ENCODE measurements around the gene HERC3. TPM values are rescaled to one million over a fixed set of nuclear protein-coding genes. Genes with fewer than 3 reads are reported as not detected.
A peak's percentile ranks its signal among the peaks of the same experiment; 100 is the strongest.

HERC3 gene
- total RNA-seq, 2 donors from 2014 or later, result 41.9 to 45.9 TPM

- DNase-seq (peak; percentile 82), ATAC-seq (peak; percentile 90 to 92)
- intact Hi-C loops (cut with DNase I), result no loop called here
Measured at GRCh38 chr4:88697588-88698329, 105.5 kb downstream of the HERC3 start, which contains the start of gene NAP1L5. NAP1L5 (minus strand) TSS chr4:88697829; CDS start chr4:88697754, 75 bp downstream.

GRCh38 chr4:88698519-88698918, 106.2 kb downstream of the HERC3 start:
- ATAC-seq (no peak), DNase-seq (no peak)
- intact Hi-C loops (cut with DNase I), result no loop called here

DNA sequence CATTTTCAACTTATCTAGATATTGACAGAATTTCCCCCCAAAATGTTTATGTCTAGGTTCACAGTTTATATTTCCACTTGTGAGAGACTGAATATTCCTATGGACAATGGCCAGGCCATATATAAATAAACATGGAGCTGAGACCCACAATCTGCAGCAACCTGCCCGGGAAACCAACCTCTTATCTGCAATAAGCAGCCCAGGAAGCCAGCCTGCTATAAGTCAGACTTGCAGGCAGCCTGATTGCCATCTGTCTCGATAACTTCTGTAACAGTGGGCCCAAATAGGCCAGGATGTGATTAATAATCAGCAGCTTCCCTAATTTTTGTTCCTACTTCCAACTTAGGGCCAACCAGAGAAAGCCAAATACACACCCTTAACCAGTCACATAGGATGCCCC, 110.5 kb downstream of the HERC3 start:
- ATAC-seq (no peak), DNase-seq (no peak)
- intact Hi-C loops (cut with DNase I), result loop anchor here in 1 of 2 donors (10.0 kb wide), 1 partner anchor 322 kb away; no protein-coding TSS in a partner anchor

GRCh38 chr4:88705223-88705622, 112.9 kb downstream of the HERC3 start:
- intact Hi-C loops (cut with DNase I), result loop anchor here in 1 of 2 donors (10.0 kb wide), 1 partner anchor 320 kb away; no protein-coding TSS in a partner anchor
- DNase-seq, result no peak
- no peak for ATAC-seq

- intact Hi-C loops (cut with DNase I), result loop anchor here (2.0 to 10.0 kb wide), 2 partner anchors 319 kb away; no protein-coding TSS in a partner anchor
- DNase-seq, result no peak
- ATAC-seq, result no peak
Measured at GRCh38 chr4:88705805-88706492, 113.7 kb downstream of the HERC3 start.

- intact Hi-C loops (cut with DNase I), result loop anchor here (2.0 to 10.0 kb wide), 2 partner anchors 318 kb away; no protein-coding TSS in a partner anchor
- DNase-seq (peak; percentile 32), ATAC-seq (peak; percentile 85 to 95)
Measured at GRCh38 chr4:88706574-88706973, 114.3 kb downstream of the HERC3 start.

DNA sequence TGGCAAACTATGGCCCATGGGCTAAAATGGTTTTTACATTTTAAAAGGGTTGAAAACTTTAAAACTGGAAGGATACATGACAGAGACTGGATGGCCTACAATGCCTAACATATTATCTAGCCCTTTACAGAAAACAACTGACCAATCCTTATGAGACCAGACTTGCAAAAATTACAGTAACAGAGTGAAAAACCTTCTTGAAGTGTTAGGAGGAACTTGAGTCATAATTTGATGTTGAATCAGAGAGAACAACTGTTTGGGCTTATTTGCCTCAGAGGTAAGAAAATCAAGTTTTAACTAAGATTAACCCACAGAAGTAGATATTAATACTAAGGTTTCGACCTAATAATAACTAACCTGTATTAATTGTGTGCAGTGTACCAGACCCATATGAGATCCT, 117.7 kb downstream of the HERC3 start:
- no peak for ATAC-seq
- intact Hi-C loops (cut with DNase I), result loop anchor here in 1 of 2 donors (10.0 kb wide), 1 partner anchor 315 kb away; no protein-coding TSS in a partner anchor

GRCh38 chr4:88713782-88714181, 121.5 kb downstream of the HERC3 start:
- intact Hi-C loops (cut with DNase I), result no loop called here
- no peak for DNase-seq
- no peak for ATAC-seq

More for the DNA sequence above, 117.7 kb downstream of the HERC3 start:
- no peak for DNase-seq

GRCh38 chr4:88718098-88718497, 125.8 kb downstream of the HERC3 start:
- ATAC-seq, result no peak
- intact Hi-C loops (cut with DNase I), result no loop called here
- no peak for DNase-seq

- no peak for ATAC-seq
- intact Hi-C loops (cut with DNase I), result no loop called here
- no peak for DNase-seq
Measured at GRCh38 chr4:88719381-88719780, 127.1 kb downstream of the HERC3 start.

GRCh38 chr4:88720451-88721428, 128.5 kb downstream of the HERC3 start:
- peak; percentile 14 to 49 for ATAC-seq
- intact Hi-C loops (cut with DNase I), result no loop called here
- no peak for DNase-seq

DNA sequence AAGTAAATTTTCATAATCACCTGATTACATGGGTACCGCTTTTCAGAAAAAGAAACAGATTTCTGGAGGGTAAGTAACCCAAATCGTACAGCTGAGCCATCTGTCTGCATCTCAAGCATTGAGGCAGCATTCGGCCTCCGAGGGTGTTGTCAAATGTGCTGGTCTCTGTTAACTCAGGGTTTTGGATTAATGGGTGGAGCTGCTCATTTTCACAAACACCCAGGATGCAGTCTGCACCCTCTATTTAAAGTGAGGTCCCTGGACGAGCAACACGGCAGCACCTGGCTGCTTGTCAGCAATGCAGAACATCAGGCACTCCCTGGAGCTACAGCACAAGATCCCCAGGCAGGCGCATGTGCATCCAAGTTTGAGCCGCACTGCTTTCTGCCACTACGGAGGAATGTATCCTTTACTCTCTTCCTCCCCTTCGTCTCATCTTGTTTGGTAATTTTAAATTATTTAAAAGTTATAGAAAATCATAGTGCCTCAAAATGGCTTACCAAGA, 130.0 kb downstream of the HERC3 start:
- peak; percentile 23 to 26 for ATAC-seq
- intact Hi-C loops (cut with DNase I), result no loop called here
- no peak for DNase-seq

DNA sequence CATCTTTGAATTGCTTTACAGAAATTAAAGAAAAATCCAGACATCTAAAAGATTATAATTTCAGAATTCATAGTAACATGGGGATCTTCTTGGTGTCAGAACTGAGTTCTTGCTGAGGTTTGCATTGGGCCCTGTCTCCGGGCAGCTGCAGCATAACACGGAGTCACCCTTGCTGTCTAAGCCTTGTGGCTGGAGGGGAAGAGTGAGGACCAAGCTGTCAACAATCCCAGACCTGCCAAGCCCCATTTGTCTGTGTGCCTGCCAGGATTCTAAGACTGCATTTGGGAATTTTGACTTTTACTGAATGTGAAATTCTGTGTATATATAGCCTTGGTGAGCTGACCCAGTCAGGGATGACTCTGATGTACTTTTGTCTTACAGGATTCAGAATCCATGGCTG, 130.5 kb downstream of the HERC3 start:
- ATAC-seq (peak; percentile 71 to 78), DNase-seq (no peak)
- intact Hi-C loops (cut with DNase I), result no loop called here

- intact Hi-C loops (cut with DNase I), result no loop called here
- DNase-seq (no peak), ATAC-seq (no peak)
Measured at GRCh38 chr4:88724406-88724805, 132.1 kb downstream of the HERC3 start.

DNA sequence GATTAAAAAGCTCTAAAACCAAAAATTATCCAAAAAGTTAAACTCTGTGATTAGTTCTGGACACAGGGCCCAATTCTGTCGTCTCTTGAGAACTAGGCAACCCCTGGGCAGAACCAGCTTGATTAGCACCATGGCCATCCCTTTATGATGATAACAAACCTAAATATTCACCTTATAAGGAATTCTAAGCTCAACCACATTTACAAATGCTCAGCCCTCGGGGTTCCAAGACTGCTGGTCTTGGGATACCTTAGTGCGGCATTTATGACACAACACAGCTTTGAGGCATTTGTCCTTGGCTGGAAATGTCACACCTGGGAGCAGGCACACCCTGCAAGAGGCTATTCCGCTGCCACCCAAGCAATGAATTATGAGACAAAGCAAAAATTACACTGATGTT, 132.9 kb downstream of the HERC3 start:
- ATAC-seq (no peak), DNase-seq (no peak)
- intact Hi-C loops (cut with DNase I), result no loop called here

- intact Hi-C loops (cut with DNase I), result no loop called here
- DNase-seq, result no peak
- ATAC-seq, result no peak
Measured at GRCh38 chr4:88725986-88726385, 133.7 kb downstream of the HERC3 start.

DNA sequence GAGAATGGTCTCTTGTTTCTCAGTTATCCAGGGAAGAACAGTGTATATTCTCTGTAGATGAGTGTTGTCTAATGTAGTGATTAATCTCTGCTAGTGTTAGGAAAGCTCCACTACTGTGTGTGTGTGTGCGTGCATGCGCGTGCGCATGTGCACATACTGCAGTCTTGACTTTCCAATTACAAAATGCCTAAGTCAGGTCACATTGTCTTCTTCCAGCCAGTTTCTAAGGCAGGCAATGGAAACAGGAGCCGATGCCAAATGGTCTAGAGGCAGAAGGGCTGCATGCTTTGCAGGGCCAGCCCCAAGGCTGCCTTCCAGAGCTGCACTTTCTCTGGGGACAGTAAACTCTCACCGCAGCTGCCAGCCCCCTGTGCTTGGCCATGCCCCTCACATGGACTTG, 135.9 kb downstream of the HERC3 start:
- intact Hi-C loops (cut with DNase I), result no loop called here
- peak; percentile 38 to 80 for ATAC-seq
- peak; percentile 30 for DNase-seq

- intact Hi-C loops (cut with DNase I), result no loop called here
- no peak for ATAC-seq
Measured at GRCh38 chr4:88729146-88729760, 137.0 kb downstream of the HERC3 start.

More at GRCh38 chr4:88729146-88729760, 137.0 kb downstream of the HERC3 start:
- DNase-seq, result peak; percentile 30
